Measurements from ENCODE around the gene IGFN1.
A peak's percentile ranks its signal among the peaks of the same experiment; 100 is the strongest.

IGFN1 gene

GRCh38 chr1:201183753-201184152 lies 6.9 kb upstream of the IGFN1 start:
- Histone ChIP-seq H3K4me3 (ENCODE audit: low read depth, low read length) (no peak overlapping the region), H3K27ac (no peak overlapping the region), H3K27me3 (ENCODE audit: insufficient read depth, low read depth, severe bottlenecking) (no peaks in the 10 kb centered on the region), H3K9me3 (ENCODE audit: severe bottlenecking) (no peaks in the 10 kb centered on the region), H3K36me3 (no peaks in the 10 kb centered on the region)
- no peak for TF ChIP-seq CTCF (IDR thresholded peaks at IDR 0.05; ENCODE audit: low read depth, low read length)
- no peak for DNase-seq

- Histone ChIP-seq H3K27ac (peak overlapping the region; percentile 14; the same call in 1 of the 2 replicates), H3K4me3 (ENCODE audit: low read depth, low read length) (no peak overlapping the region), H3K36me3 (no peaks in the 10 kb centered on the region), H3K9me3 (ENCODE audit: severe bottlenecking) (no peaks in the 10 kb centered on the region), H3K27me3 (ENCODE audit: insufficient read depth, low read depth, severe bottlenecking) (no peaks in the 10 kb centered on the region)
- TF ChIP-seq CTCF (IDR thresholded peaks at IDR 0.05; ENCODE audit: low read depth, low read length), result peak; percentile 99
- DNase-seq, result peak; percentile 90
These were observed 6.1 kb upstream of the IGFN1 start for GRCh38 chr1:201184307-201185122.

- Histone ChIP-seq H3K36me3 (no peaks in the 10 kb centered on the region), H3K27me3 (ENCODE audit: insufficient read depth, low read depth, severe bottlenecking) (no peaks in the 10 kb centered on the region), H3K27ac (no peak overlapping the region; the same call in 1 of the 2 replicates), H3K9me3 (ENCODE audit: severe bottlenecking) (no peaks in the 10 kb centered on the region), H3K4me3 (ENCODE audit: low read depth, low read length) (no peak overlapping the region)
- DNase-seq, result no peak
- TF ChIP-seq CTCF (IDR thresholded peaks at IDR 0.05; ENCODE audit: low read depth, low read length), result no peak
These were observed 5.5 kb upstream of the IGFN1 start for GRCh38 chr1:201185123-201185453.

GRCh38 chr1:201185527-201186128 lies 5.0 kb upstream of the IGFN1 start:
- no peak for TF ChIP-seq CTCF (IDR thresholded peaks at IDR 0.05; ENCODE audit: low read depth, low read length)
- no peak for DNase-seq

GRCh38 chr1:201186192-201186591 lies 4.4 kb upstream of the IGFN1 start:
- Histone ChIP-seq H3K27ac (no peak overlapping the region), H3K36me3 (no peaks in the 10 kb centered on the region), H3K27me3 (ENCODE audit: insufficient read depth, low read depth, severe bottlenecking) (no peaks in the 10 kb centered on the region), H3K9me3 (ENCODE audit: severe bottlenecking) (no peaks in the 10 kb centered on the region), H3K4me3 (ENCODE audit: low read depth, low read length) (no peak overlapping the region)
- DNase-seq, result no peak
- TF ChIP-seq CTCF (IDR thresholded peaks at IDR 0.05; ENCODE audit: low read depth, low read length), result no peak

More at GRCh38 chr1:201185527-201186128, 5.0 kb upstream of the IGFN1 start:
- Histone ChIP-seq H3K27me3 (ENCODE audit: insufficient read depth, low read depth, severe bottlenecking) (no peaks in the 10 kb centered on the region), H3K27ac (no peak overlapping the region), H3K4me3 (ENCODE audit: low read depth, low read length) (no peak overlapping the region), H3K36me3 (no peaks in the 10 kb centered on the region), H3K9me3 (ENCODE audit: severe bottlenecking) (no peaks in the 10 kb centered on the region)

All from WERI-Rb-1 (cell line).